Head of caudate nucleus (tissue), 42 donors: ENCODE data around the gene PPP1R12B.
"Not testable (repeated sequence)": the region's sequence is repeated elsewhere in the genome, so short reads cannot be mapped to it uniquely, and the experiment has no call there.

Source experiments
- DNase-seq, 42 donors: peaks; one replicate each; pipeline versions ENCODE4 v3.0.0 to v3.0.0-alpha.2; 2020 to 2021; ENCODE audit warnings: mixed read lengths in 7 of 42
- intact Hi-C: fragments of 100-400 bp; cut with DNase I; formaldehyde crosslinking; loops from one replicate; pipeline ENCODE4 v1.15.0; 2022

The PPP1R12B gene

GRCh38 chr1:202542415-202542814 lies 193.9 kb downstream of the PPP1R12B start:
- intact Hi-C loops, DNase-seq: not testable (repeated sequence)

- not testable (repeated sequence) for DNase-seq
Observed at GRCh38 chr1:202543537-202543936, 195.0 kb downstream of the PPP1R12B start.

GRCh38 chr1:202544766-202545449 lies 196.4 kb downstream of the PPP1R12B start:
- DNase-seq, intact Hi-C loops: not testable (repeated sequence)

More at GRCh38 chr1:202543537-202543936, 195.0 kb downstream of the PPP1R12B start:
- intact Hi-C loops: not testable (repeated sequence)

GRCh38 chr1:202545647-202546303 lies 197.3 kb downstream of the PPP1R12B start:
- DNase-seq, intact Hi-C loops: not testable (repeated sequence)

GRCh38 chr1:202546377-202546776 lies 197.9 kb downstream of the PPP1R12B start:
- intact Hi-C loops, DNase-seq: not testable (repeated sequence)

GRCh38 chr1:202546796-202547195 lies 198.3 kb downstream of the PPP1R12B start:
- intact Hi-C loops, DNase-seq: not testable (repeated sequence)

- intact Hi-C loops: no loop called here
- no peak for DNase-seq
Observed at GRCh38 chr1:202547215-202547614, 198.7 kb downstream of the PPP1R12B start.

GRCh38 chr1:202550088-202550487 lies 201.6 kb downstream of the PPP1R12B start:
- intact Hi-C loops, DNase-seq: not testable (repeated sequence)

- intact Hi-C loops: no loop called here
- DNase-seq: no peak
Observed at GRCh38 chr1:202551683-202552082, 203.2 kb downstream of the PPP1R12B start.

GRCh38 chr1:202552615-202553014 lies 204.1 kb downstream of the PPP1R12B start:
- intact Hi-C loops, DNase-seq: not testable (repeated sequence)

GRCh38 chr1:202553078-202553477 lies 204.6 kb downstream of the PPP1R12B start:
- intact Hi-C loops, DNase-seq: not testable (repeated sequence)

GRCh38 chr1:202553560-202554038 lies 205.1 kb downstream of the PPP1R12B start:
- peak in 7 of 42 donors; percentile 7 to 41 (median 14) for DNase-seq
- intact Hi-C loops: no loop called here

- intact Hi-C loops: not testable (repeated sequence)
Observed at GRCh38 chr1:202554619-202555018, 206.1 kb downstream of the PPP1R12B start.

GRCh38 chr1:202556037-202556436 lies 207.5 kb downstream of the PPP1R12B start:
- intact Hi-C loops, DNase-seq: not testable (repeated sequence)

More at GRCh38 chr1:202554619-202555018, 206.1 kb downstream of the PPP1R12B start:
- not testable (repeated sequence) for DNase-seq

- intact Hi-C loops, DNase-seq: not testable (repeated sequence)
Observed at GRCh38 chr1:202557662-202558061, 209.2 kb downstream of the PPP1R12B start.

GRCh38 chr1:202561240-202561639 lies 212.7 kb downstream of the PPP1R12B start:
- intact Hi-C loops: no loop called here
- no peak for DNase-seq

GRCh38 chr1:202561726-202562443 lies 213.4 kb downstream of the PPP1R12B start:
- intact Hi-C loops: no loop called here
- DNase-seq: no peak

GRCh38 chr1:202562444-202563060 lies 214.1 kb downstream of the PPP1R12B start:
- intact Hi-C loops: no loop called here
- no peak for DNase-seq

GRCh38 chr1:202563818-202564217 lies 215.3 kb downstream of the PPP1R12B start:
- DNase-seq: no peak
- intact Hi-C loops: no loop called here
